C4-2B (cell line): Measurements from ENCODE around the gene CLCF1.

Experiments used
- H3K27ac ChIP-seq: fragments of 450-650 bp; 2 replicates; pipeline ENCODE4 v1.5.1; 2017
- CTCF ChIP-seq: fragments of 450-650 bp; conservative IDR thresholded peaks from 2 replicates; pipeline ENCODE4 v1.5.1; 2017; ENCODE audit warnings: mild to moderate bottlenecking
- ZFX ChIP-seq: fragments of 450-650 bp; IDR thresholded peaks from 2 replicates; pipeline ENCODE4 v1.6.1; 2017

Gene CLCF1

GRCh38 chr11:67367761-67368227 lies 5.6 kb downstream of the CLCF1 start:
- H3K27ac ChIP-seq, result no peak overlapping the region
- TF ChIP-seq ZFX (no peak), CTCF (no peak)

- no peak for TF ChIP-seq ZFX
- TF ChIP-seq CTCF, result no peak
- no peak overlapping the region for H3K27ac ChIP-seq
Observed at GRCh38 chr11:67366961-67367760, 6.2 kb downstream of the CLCF1 start.

GRCh38 chr11:67366546-67366945 lies 6.9 kb downstream of the CLCF1 start:
- H3K27ac ChIP-seq, result no peak overlapping the region
- TF ChIP-seq ZFX, result no peak
- TF ChIP-seq CTCF, result no peak

- TF ChIP-seq CTCF (no peak), ZFX (no peak)
- H3K27ac ChIP-seq, result no peak overlapping the region
Observed at GRCh38 chr11:67365736-67366444, 7.5 kb downstream of the CLCF1 start.

GRCh38 chr11:67364783-67365722 lies 8.3 kb downstream of the CLCF1 start:
- H3K27ac ChIP-seq, result no peak overlapping the region
- TF ChIP-seq ZFX (no peak), CTCF (no peak)

GRCh38 chr11:67364169-67364568 lies 9.2 kb downstream of the CLCF1 start:
- TF ChIP-seq CTCF (no peak), ZFX (no peak)
- no peak overlapping the region for H3K27ac ChIP-seq
